Measurements from ENCODE around the gene FAM199X. TPM values are rescaled to one million over a fixed set of nuclear protein-coding genes. Genes with fewer than 3 reads are reported as not detected.

Gene FAM199X
- total and polyA plus RNA-seq, 8 donors, result 16.5 to 29.3 (median 25.9) TPM

- Histone ChIP-seq H3K9me3 (no peaks in the 10 kb centered on the region), H3K36me3 (peaks cover 0 to 12% of the 10 kb centered on the region in 2 donors), H3K27ac (no peak overlapping the region), H3K4me1 (no peaks in the 10 kb centered on the region), H3K27me3 (no peaks in the 10 kb centered on the region), H3K4me3 (no peak overlapping the region)
- TF ChIP-seq, protein P1, sequence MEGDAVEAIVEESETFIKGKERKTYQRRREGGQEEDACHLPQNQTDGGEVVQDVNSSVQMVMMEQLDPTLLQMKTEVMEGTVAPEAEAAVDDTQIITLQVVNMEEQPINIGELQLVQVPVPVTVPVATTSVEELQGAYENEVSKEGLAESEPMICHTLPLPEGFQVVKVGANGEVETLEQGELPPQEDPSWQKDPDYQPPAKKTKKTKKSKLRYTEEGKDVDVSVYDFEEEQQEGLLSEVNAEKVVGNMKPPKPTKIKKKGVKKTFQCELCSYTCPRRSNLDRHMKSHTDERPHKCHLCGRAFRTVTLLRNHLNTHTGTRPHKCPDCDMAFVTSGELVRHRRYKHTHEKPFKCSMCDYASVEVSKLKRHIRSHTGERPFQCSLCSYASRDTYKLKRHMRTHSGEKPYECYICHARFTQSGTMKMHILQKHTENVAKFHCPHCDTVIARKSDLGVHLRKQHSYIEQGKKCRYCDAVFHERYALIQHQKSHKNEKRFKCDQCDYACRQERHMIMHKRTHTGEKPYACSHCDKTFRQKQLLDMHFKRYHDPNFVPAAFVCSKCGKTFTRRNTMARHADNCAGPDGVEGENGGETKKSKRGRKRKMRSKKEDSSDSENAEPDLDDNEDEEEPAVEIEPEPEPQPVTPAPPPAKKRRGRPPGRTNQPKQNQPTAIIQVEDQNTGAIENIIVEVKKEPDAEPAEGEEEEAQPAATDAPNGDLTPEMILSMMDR (IDR thresholded peaks at IDR 0.05), result no peak
- DNase-seq (no peak), ATAC-seq (no peak)
- intact Hi-C loops (cut with DNase I), result no loop called here
Observed at GRCh38 chrX:104126856-104127255, 39.4 kb upstream of the FAM199X start.

DNA sequence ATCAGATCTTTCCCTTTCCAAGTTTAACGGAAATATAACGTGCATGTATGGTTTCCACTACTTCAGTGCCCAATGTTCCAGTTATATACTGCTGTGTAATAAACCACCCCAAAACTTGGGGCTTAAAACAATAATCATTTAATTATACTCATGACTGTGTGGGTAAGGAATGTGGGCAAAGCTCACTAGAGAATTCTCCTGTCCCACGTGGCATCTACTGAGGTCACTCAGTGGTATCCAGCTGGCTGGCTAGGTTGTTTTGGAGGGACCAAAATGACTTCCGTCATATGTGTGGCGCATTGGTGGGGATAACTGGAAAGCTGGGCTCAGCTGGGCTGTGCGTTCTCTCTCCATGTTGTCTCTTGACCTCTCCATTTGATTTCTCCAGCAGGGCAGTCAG, 35.4 kb upstream of the FAM199X start:
- H3K4me1 ChIP-seq, result no peaks in the 10 kb centered on the region

GRCh38 chrX:104134583-104135261, 31.5 kb upstream of the FAM199X start:
- TF ChIP-seq, protein P1 (IDR thresholded peaks at IDR 0.05), result no peak
- DNase-seq, result no peak
- Histone ChIP-seq H3K36me3 (peaks cover 0 to 12% of the 10 kb centered on the region in 2 donors), H3K27ac (no peak overlapping the region), H3K4me3 (no peak overlapping the region), H3K9me3 (no peaks in the 10 kb centered on the region), H3K4me1 (no peaks in the 10 kb centered on the region), H3K27me3 (no peaks in the 10 kb centered on the region)
- ATAC-seq, result no peak
- intact Hi-C loops (cut with DNase I), result no loop called here

More for the DNA sequence above, 35.4 kb upstream of the FAM199X start:
- DNase-seq (no peak), ATAC-seq (no peak)
- Histone ChIP-seq H3K4me3 (no peak overlapping the region), H3K9me3 (no peaks in the 10 kb centered on the region), H3K36me3 (peaks cover 0 to 12% of the 10 kb centered on the region in 2 donors), H3K27me3 (no peaks in the 10 kb centered on the region), H3K27ac (no peak overlapping the region)
- TF ChIP-seq, protein P1 (IDR thresholded peaks at IDR 0.05), result no peak
- intact Hi-C loops (cut with DNase I), result no loop called here

DNA sequence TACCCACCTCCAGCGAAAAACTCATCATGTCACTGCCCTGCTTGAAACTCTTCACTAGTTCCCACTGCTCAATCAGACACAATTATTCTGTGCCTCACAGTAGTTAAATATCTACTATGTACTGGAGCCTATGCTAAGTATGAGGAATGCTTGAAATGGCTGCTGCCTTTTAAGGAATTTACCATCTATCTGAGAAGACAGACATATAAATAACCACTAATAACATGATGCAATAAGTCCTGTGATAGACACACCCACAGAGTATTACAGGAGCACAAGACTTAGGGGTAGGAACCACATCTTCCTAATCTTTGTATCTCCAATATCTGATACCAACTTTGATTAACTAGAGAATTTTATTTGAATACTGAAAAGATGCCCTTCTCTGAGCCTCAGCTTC, 30.6 kb upstream of the FAM199X start:
- TF ChIP-seq, protein P1 (IDR thresholded peaks at IDR 0.05), result no peak
- no peak for DNase-seq
- Histone ChIP-seq H3K4me1 (no peaks in the 10 kb centered on the region), H3K27me3 (no peaks in the 10 kb centered on the region), H3K4me3 (no peak overlapping the region), H3K9me3 (no peaks in the 10 kb centered on the region), H3K36me3 (peaks cover 0 to 5% of the 10 kb centered on the region in 2 donors), H3K27ac (no peak overlapping the region)
- ATAC-seq, result no peak
- intact Hi-C loops (cut with DNase I), result no loop called here

DNA sequence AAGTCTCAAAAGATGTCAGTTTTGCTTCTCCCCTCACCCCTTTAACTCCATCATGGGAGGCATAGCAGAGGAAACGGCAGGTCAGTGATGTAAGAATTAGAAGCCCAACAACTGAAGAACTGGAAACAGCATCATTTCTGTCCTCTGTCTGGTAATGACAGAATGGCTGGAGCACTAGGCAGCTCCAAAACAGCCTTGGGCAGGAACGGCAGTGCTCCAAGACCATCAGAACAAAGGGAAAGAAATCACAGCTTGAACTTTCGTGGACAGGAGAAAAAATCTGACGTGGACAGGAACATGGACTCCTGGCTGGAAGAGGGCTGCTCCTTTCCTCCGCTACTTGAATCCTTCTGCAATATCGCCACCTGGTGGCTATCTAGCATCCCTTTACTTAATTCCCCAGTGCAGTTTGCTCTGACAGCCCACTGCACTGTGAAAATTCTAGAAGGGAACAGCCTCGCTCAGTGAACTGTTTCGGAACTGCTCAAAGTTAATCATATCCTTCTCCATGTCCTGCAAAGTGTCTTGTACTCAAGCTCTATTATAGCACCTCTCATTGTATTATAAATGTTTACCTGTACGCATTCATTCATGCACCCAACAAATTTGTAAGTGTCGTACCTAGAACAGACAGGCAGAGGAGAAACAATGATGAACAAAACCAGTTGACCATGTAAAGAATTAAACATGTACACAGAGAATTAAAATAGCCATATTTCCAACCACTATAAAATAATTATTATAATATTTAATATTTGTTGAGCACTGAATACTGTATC, 29.8 kb upstream of the FAM199X start:
- ATAC-seq, result peak; percentile 97
- TF ChIP-seq, protein P1 (IDR thresholded peaks at IDR 0.05), result peak; percentile 62 to 83
- Histone ChIP-seq H3K9me3 (no peaks in the 10 kb centered on the region), H3K27ac (peak overlapping the region in 1 of 2 donors; percentile 56), H3K27me3 (peaks cover 0 to 2% of the 10 kb centered on the region in 2 donors), H3K4me1 (no peaks in the 10 kb centered on the region), H3K4me3 (no peak overlapping the region), H3K36me3 (no peaks in the 10 kb centered on the region)
- DNase-seq, result peak in 3 of 4 donors; percentile 60 to 87 (median 74)
- intact Hi-C loops (cut with DNase I), result no loop called here

Data from left lung (tissue), 10 donors.